Lower leg skin (tissue), 4 donors: ENCODE results near the gene C10orf67. TPM values are rescaled to one million over a fixed set of nuclear protein-coding genes. Genes with fewer than 3 reads are reported as not detected.

Experiments used
- DNase-seq, 2 donors: peaks; one replicate each; pipeline ENCODE4 v3.0.0-alpha.2; 2019; ENCODE audit warnings: low spot score in 2 of 2
- H3K4me3 ChIP-seq: fragments of 200-600 bp; sonication (generic); 2 replicates; pipeline ENCODE4 v1.5.1; 2017; ENCODE audit warnings: mild to moderate bottlenecking, low read depth; ENCODE audit not compliant: poor library complexity, severe bottlenecking
- POLR2A ChIP-seq, 2 donors: fragments of 450-650 bp; IDR thresholded peaks; one replicate each; pipeline ENCODE4 v1.6.1; 2016 to 2017; ENCODE audit warnings: antibody characterized with exemption in 2 of 2, mild to moderate bottlenecking in 1 of 2, moderate library complexity in 1 of 2
- WGBS, 2 donors: methylation state at CpG; one replicate each; pipeline ENCODE4 v1.1.5; 2018; 5-methylcytosine and 5-hydroxymethylcytosine counted together
- intact Hi-C: fragments of 100-400 bp; cut with DNase I; formaldehyde crosslinking; loops from one replicate; pipeline ENCODE4 v1.15.0; 2023; ENCODE audit warnings: low total_unique reads
- total RNA-seq, 4 donors: library from RNA; depleted of rRNA; stranded (reverse); fragments of >200 nt; gene quantifications; one replicate each; pipeline ENCODE4 v1.1.0, GENCODE V29; 2016
- TF ChIP-seq, protein P1 (sequence below), 3 donors: fragments of 450-650 bp; IDR thresholded peaks; one replicate each; pipeline ENCODE4 v1.5.1; 2016; ENCODE audit warnings: antibody characterized with exemption in 3 of 3, mild to moderate bottlenecking in 3 of 3, moderate library complexity in 2 of 3

C10orf67 gene
- total RNA-seq, 4 donors from 2014 or later = 0.30 to 1.3 (median 0.65) TPM

GRCh38 chr10:23324351-23324750 lies 20.2 kb downstream of the C10orf67 start:
- TF ChIP-seq, protein P1, sequence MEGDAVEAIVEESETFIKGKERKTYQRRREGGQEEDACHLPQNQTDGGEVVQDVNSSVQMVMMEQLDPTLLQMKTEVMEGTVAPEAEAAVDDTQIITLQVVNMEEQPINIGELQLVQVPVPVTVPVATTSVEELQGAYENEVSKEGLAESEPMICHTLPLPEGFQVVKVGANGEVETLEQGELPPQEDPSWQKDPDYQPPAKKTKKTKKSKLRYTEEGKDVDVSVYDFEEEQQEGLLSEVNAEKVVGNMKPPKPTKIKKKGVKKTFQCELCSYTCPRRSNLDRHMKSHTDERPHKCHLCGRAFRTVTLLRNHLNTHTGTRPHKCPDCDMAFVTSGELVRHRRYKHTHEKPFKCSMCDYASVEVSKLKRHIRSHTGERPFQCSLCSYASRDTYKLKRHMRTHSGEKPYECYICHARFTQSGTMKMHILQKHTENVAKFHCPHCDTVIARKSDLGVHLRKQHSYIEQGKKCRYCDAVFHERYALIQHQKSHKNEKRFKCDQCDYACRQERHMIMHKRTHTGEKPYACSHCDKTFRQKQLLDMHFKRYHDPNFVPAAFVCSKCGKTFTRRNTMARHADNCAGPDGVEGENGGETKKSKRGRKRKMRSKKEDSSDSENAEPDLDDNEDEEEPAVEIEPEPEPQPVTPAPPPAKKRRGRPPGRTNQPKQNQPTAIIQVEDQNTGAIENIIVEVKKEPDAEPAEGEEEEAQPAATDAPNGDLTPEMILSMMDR (IDR thresholded peaks at IDR 0.05) = no peak
- TF ChIP-seq POLR2A (IDR thresholded peaks at IDR 0.05) = no peak
- 89 to 95% methylated on average over 1 of the region's 1 CpG for WGBS, 2 donors
- DNase-seq = no peak
- intact Hi-C loops = no loop called here
- no peak overlapping the region for H3K4me3 ChIP-seq

DNA sequence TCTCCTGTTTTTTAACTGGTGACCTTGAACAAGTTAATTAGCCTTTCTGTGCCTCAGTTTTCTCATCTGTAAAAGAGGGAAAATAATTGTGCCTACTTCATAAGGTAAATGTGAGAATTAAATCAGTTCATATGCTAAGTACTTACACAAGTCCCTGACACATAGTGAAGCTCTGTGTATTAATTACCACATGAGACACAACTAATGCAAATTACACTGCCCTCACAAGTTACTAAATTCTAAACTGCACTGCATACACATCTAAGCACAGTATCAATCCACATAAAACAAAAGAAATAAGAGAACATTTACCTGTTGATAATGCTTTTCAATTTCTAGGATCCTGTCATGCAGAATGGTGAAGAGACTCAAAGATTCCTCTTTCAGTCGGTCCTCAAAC lies 22.5 kb downstream of the C10orf67 start:
- H3K4me3 ChIP-seq = no peak overlapping the region
- TF ChIP-seq POLR2A (IDR thresholded peaks at IDR 0.05) = no peak
- TF ChIP-seq, protein P1 (IDR thresholded peaks at IDR 0.05) = no peak
- intact Hi-C loops = no loop called here
- DNase-seq = no peak
- 73 to 76% methylated on average over 1 of the region's 1 CpG for WGBS, 2 donors

DNA sequence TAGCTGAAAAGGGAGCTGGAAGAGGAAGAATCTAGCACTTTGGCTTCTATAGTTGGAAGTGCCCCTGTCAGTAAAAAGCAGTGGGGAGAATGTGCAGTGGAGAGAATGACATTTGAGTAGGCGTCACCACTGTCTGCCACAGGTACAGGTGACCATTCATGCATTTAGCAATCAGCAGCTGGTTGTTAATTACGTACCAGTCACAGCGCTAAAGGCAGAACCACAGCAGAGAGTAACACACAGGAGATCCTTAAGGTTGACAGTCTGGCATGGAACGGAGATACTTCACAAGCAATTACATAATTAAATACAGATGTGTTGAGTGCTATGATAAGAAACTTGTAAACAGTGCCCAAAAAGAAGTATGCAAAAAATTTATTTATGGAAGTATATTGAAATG lies 24.8 kb downstream of the C10orf67 start:
- no peak overlapping the region for H3K4me3 ChIP-seq
- WGBS, 2 donors = 74 to 82% methylated on average over 4 of the region's 4 CpGs
- no peak for DNase-seq
- TF ChIP-seq, protein P1 (IDR thresholded peaks at IDR 0.05) = no peak
- no peak for TF ChIP-seq POLR2A (IDR thresholded peaks at IDR 0.05)
- intact Hi-C loops = loop anchor here (5.0 kb wide), 1 partner anchor 202 kb away; no protein-coding TSS in a partner anchor

GRCh38 chr10:23318359-23318758 lies 26.2 kb downstream of the C10orf67 start:
- no peak overlapping the region for H3K4me3 ChIP-seq
- intact Hi-C loops = loop anchor here (5.0 kb wide), 1 partner anchor 204 kb away; no protein-coding TSS in a partner anchor
- no peak for TF ChIP-seq POLR2A (IDR thresholded peaks at IDR 0.05)
- TF ChIP-seq, protein P1 (IDR thresholded peaks at IDR 0.05) = no peak
- 71% methylated on average over 3 of the region's 3 CpGs for WGBS, 2 donors
- no peak for DNase-seq

- DNase-seq = no peak
- intact Hi-C loops = loop anchor here (5.0 kb wide), 1 partner anchor 205 kb away; no protein-coding TSS in a partner anchor
- WGBS, 2 donors = 80 to 81% methylated on average over 3 of the region's 3 CpGs
- H3K4me3 ChIP-seq = no peak overlapping the region
- TF ChIP-seq POLR2A (IDR thresholded peaks at IDR 0.05) = no peak
- TF ChIP-seq, protein P1 (IDR thresholded peaks at IDR 0.05) = no peak
Observed at GRCh38 chr10:23317416-23317815, 27.2 kb downstream of the C10orf67 start.

GRCh38 chr10:23316406-23316805 lies 28.2 kb downstream of the C10orf67 start:
- no peak for TF ChIP-seq POLR2A (IDR thresholded peaks at IDR 0.05)
- TF ChIP-seq, protein P1 (IDR thresholded peaks at IDR 0.05) = no peak
- H3K4me3 ChIP-seq = no peak overlapping the region
- DNase-seq = no peak
- 77 to 79% methylated on average over 6 of the region's 6 CpGs for WGBS, 2 donors
- intact Hi-C loops = loop anchor here (5.0 kb wide), 1 partner anchor 206 kb away; no protein-coding TSS in a partner anchor
